Measurements from ENCODE around the gene MERTK.
A peak's percentile ranks its signal among the peaks of the same experiment; 100 is the strongest.
"Not testable (repeated sequence)": the region's sequence is repeated elsewhere in the genome, so short reads cannot be mapped to it uniquely, and the experiment has no call there.

MERTK gene

DNA sequence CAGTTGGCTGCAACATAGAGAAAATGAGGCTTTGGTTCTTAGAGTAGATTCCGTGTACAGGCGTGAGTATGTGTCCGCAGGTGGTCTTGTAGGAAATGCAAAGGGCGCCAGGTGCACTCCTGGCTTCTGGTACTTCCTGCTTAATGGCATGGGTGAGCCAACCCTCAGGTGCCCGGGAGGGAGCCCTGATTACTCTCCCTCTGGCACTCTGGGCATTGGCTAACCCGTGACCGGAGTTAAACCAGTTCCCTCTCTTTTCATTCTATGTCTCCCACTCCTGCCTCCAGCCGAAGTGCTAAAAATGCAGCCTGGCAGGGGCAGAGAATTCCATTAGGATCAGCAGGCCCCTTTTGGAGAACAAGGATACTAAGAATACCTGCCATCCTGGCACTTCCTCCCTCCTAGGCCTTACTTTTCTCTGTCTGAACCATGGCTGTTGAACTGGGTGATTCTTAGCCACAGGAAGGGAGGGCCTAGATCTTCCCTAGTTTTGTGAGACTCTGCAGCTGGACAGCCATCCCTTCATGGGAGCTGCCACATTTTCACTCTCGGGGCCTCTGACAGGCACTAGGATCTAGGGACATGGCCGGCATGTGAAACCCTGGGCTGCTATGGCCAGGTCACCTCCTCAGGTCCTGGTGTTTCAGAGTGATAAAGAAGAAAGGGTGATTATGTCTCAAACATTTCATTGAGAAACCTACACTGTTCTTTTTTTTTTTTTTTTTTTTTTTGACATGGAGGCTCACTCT lies 6.5 kb downstream of the MERTK start:
- TF ChIP-seq Cebpa-rat (IDR thresholded peaks at IDR 0.05): no peak
- Histone ChIP-seq H3K9ac (peak overlapping the region in 1 of 11 experiments; percentile 11; a peak in 1 of 22 replicates), H3K36me3 (peaks cover 0 to 51% (median 0%) of the 10 kb centered on the region in 11 experiments; a peak in 5 of 22 replicates)

DNA sequence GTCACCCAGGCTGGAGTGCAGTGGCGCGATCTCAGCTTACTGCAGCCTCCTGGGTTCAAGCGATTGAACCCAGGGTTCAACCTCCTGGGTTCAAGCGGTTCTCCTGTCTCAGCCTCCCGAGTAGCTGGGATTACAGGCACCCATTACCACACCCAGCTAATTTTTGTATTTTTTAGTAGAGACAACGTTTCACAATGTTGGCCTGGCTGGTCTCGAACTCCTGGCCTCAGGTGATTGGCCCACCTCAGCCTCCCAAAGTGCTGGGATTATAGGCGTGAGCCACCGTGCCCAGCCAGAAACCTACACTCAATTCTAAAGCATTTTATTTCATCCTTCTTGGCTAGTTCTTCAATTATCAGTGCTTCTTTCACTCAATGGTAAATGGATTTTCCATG lies 7.1 kb downstream of the MERTK start:
- Histone ChIP-seq H3K27ac (peak overlapping the region in 2 of 11 experiments; percentile 52 to 65; a peak in 4 of 22 replicates), H3K27me3 (peaks cover 0 to 34% (median 24%) of the 10 kb centered on the region in 11 experiments; a peak in 20 of 22 replicates), H3K4me3 (peak overlapping the region in 2 of 10 experiments; percentile 27 to 28; a peak in 2 of 20 replicates), H3K4me1 (peaks cover 33 to 98% (median 51%) of the 10 kb centered on the region in 10 experiments), H4K20me1 (peaks cover 0 to 99% (median 0%) of the 10 kb centered on the region in 11 experiments; a peak in 7 of 22 replicates), H3K4me2 (peak overlapping the region in 10 of 11 experiments; percentile 55 to 96 (median 75); a peak in 16 of 22 replicates), H3K9ac (peak overlapping the region in 2 of 11 experiments; percentile 58 to 70; a peak in 2 of 22 replicates), H3K36me3 (peaks cover 0 to 49% (median 0%) of the 10 kb centered on the region in 11 experiments; a peak in 5 of 22 replicates)
- not testable (repeated sequence) for H3K9me3 ChIP-seq (replicated peaks in 1 of 11)

More for the DNA sequence above, 6.5 kb downstream of the MERTK start:
- Histone ChIP-seq H3K27ac (peak overlapping the region in 1 of 11 experiments; percentile 52; a peak in 1 of 22 replicates), H3K4me2 (peak overlapping the region in 9 of 11 experiments; percentile 22 to 96 (median 77); a peak in 9 of 22 replicates), H3K9me3 (replicated peaks in 1 of 11) (no peaks in the 10 kb centered on the region), H3K4me1 (peaks cover 33 to 97% (median 51%) of the 10 kb centered on the region in 10 experiments), H3K4me3 (peak overlapping the region in 1 of 10 experiments; percentile 28; a peak in 1 of 20 replicates), H4K20me1 (peaks cover 0 to 99% (median 5%) of the 10 kb centered on the region in 11 experiments; a peak in 11 of 22 replicates), H3K27me3 (peaks cover 4 to 40% (median 30%) of the 10 kb centered on the region in 11 experiments; a peak in 21 of 22 replicates)

DNA sequence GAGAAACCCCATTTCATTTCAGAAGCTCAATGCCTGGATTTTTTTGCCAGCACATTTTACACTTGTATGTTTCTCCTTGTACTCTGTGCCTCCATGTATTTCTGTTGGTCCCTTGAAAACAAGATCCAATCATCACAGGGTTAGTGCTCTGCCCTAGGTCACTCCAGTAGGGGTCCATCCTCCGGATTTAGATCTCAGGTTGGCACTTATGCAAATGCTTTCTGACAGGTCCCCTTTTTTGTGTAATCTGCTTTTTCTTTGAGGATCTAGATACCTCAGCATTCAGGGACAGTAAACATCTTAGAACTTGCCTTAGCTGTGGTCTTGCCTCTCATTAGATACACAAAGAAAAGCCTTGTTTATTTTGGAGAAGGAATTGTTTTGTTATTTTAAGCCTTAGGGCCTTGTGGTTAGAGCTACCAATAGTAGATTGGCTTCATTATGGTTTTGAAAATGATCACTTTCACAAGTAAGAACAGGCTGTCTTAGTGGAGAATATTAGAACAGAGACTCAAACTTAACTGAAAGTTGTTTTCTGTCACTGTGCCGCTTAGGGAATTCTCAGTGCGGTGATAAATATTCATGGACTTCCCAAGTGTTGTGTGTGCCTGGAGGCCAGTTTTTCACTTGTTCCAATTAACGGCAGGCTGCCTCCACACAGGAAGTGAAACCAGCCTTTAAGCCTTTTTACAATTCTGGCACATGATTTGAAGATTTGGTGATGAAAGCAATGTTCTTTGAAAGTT lies 7.8 kb downstream of the MERTK start:
- Histone ChIP-seq H3K9me3 (replicated peaks in 1 of 11) (no peaks in the 10 kb centered on the region), H3K4me1 (peaks cover 33 to 99% (median 51%) of the 10 kb centered on the region in 10 experiments), H3K27ac (peak overlapping the region in 6 of 11 experiments; percentile 22 to 65 (median 40); a peak in 9 of 22 replicates), H3K36me3 (peaks cover 0 to 46% (median 0%) of the 10 kb centered on the region in 11 experiments; a peak in 5 of 22 replicates), H4K20me1 (peaks cover 0 to 99% (median 0%) of the 10 kb centered on the region in 11 experiments; a peak in 5 of 22 replicates), H3K27me3 (peaks cover 0 to 27% (median 17%) of the 10 kb centered on the region in 11 experiments; a peak in 18 of 22 replicates), H3K4me3 (peak overlapping the region in 3 of 10 experiments; percentile 16 to 28 (median 27); a peak in 5 of 20 replicates), H3K4me2 (peak overlapping the region; percentile 55 to 96 (median 77)), H3K9ac (peak overlapping the region in 4 of 11 experiments; percentile 1 to 70 (median 48); a peak in 7 of 22 replicates)
- no peak for TF ChIP-seq Cebpa-rat (IDR thresholded peaks at IDR 0.05)

DNA sequence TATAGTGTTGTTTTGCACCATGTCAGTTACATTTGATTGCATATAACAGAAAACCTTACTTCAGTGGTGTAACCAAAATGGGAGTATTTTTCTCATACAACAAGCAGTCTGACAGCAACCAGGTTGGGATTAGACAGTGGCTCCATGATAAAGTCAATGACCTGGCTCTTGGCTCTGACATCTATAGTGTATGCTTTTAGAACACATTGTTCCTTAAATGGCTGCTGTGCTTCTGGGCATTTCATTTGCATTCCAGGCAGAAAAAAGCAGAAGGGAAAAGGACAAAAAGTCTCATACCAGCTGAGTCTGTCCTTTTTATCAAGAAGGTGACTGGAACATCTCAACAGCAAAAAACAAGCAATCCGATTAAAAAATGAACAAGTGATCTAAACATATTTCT lies 10.2 kb downstream of the MERTK start:
- no peaks in the 10 kb centered on the region for H3K9me3 ChIP-seq (replicated peaks in 1 of 11)
- H3K27ac ChIP-seq: peak overlapping the region in 2 of 11 experiments; percentile 51 to 52; a peak in 1 of 22 replicates
- peaks cover 0 to 99% (median 0%) of the 10 kb centered on the region in 11 experiments; a peak in 5 of 22 replicates for H4K20me1 ChIP-seq
- peak overlapping the region; percentile 1 to 96 (median 73); a peak in 19 of 22 replicates for H3K4me2 ChIP-seq
- H3K4me1 ChIP-seq: peaks cover 33 to 85% (median 51%) of the 10 kb centered on the region in 10 experiments
- peaks cover 0 to 42% (median 0%) of the 10 kb centered on the region in 11 experiments; a peak in 6 of 22 replicates for H3K36me3 ChIP-seq
- no peak overlapping the region for H3K9ac ChIP-seq
- H3K27me3 ChIP-seq: peaks cover 0 to 5% (median 0%) of the 10 kb centered on the region in 11 experiments; a peak in 2 of 22 replicates
- no peak for TF ChIP-seq Cebpa-rat (IDR thresholded peaks at IDR 0.05)
- no peak overlapping the region for H3K4me3 ChIP-seq

DNA sequence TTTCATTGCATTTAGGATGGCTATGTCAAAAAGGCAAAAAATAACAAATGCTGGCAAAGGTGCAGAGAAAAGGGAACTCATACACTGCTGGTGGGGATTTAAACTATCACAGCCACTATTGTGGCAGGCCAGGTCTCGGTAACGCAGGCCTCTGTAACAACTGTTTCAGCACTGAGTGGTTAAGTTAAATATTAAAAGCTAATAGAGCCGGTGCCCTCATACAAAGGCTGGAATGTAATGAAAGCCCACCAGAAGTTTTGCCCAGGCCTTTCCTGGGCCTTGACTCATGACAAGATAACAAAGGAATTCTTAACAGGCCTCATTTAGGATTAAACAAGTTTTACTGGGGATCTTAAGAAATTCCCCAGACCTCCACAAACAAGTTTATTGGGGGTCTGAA lies 10.7 kb downstream of the MERTK start:
- Histone ChIP-seq H3K9ac (peak overlapping the region in 1 of 11 experiments; percentile 62; a peak in 1 of 22 replicates), H3K4me2 (peak overlapping the region in 9 of 11 experiments; percentile 63 to 96 (median 77); a peak in 13 of 22 replicates), H3K4me1 (peaks cover 33 to 80% (median 48%) of the 10 kb centered on the region in 10 experiments), H3K36me3 (peaks cover 0 to 41% (median 0%) of the 10 kb centered on the region in 11 experiments; a peak in 6 of 22 replicates), H3K27ac (peak overlapping the region in 2 of 11 experiments; percentile 51 to 52; a peak in 2 of 22 replicates), H4K20me1 (peaks cover 0 to 99% (median 0%) of the 10 kb centered on the region in 11 experiments; a peak in 5 of 22 replicates), H3K27me3 (no peaks in the 10 kb centered on the region), H3K4me3 (no peak overlapping the region), H3K9me3 (replicated peaks in 1 of 11) (no peaks in the 10 kb centered on the region)
- TF ChIP-seq Cebpa-rat (IDR thresholded peaks at IDR 0.05): no peak

DNA sequence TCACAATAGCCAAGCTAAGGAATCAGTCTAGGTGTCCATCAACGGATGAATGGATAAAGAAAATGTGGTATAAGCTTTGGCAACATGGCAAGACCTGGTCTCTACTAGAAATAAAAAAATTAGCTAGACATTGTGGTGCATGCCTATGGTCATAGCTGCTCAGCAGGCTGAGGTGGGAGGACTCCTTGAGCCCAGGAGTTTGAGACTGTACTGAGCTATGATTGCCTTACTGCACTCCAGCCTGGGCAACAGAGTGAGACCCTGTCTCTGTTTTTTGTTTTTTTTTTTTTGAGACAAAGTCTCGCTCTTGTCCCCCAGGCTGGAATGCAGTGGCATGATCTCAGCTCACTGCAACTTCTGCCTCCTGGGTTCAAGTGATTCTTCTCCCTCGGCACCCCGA lies 11.6 kb downstream of the MERTK start:
- Histone ChIP-seq H3K4me2 (peak overlapping the region in 3 of 11 experiments; percentile 90 to 96 (median 95); a peak in 5 of 22 replicates), H3K4me1 (peaks cover 30 to 71% (median 45%) of the 10 kb centered on the region in 10 experiments), H4K20me1 (peaks cover 0 to 98% (median 0%) of the 10 kb centered on the region in 11 experiments; a peak in 5 of 22 replicates), H3K36me3 (peaks cover 0 to 34% (median 0%) of the 10 kb centered on the region in 11 experiments; a peak in 5 of 22 replicates)
- not testable (repeated sequence) for H3K27ac ChIP-seq; H3K9ac ChIP-seq; H3K4me3 ChIP-seq; H3K27me3 ChIP-seq; H3K9me3 ChIP-seq (replicated peaks in 1 of 11)

DNA sequence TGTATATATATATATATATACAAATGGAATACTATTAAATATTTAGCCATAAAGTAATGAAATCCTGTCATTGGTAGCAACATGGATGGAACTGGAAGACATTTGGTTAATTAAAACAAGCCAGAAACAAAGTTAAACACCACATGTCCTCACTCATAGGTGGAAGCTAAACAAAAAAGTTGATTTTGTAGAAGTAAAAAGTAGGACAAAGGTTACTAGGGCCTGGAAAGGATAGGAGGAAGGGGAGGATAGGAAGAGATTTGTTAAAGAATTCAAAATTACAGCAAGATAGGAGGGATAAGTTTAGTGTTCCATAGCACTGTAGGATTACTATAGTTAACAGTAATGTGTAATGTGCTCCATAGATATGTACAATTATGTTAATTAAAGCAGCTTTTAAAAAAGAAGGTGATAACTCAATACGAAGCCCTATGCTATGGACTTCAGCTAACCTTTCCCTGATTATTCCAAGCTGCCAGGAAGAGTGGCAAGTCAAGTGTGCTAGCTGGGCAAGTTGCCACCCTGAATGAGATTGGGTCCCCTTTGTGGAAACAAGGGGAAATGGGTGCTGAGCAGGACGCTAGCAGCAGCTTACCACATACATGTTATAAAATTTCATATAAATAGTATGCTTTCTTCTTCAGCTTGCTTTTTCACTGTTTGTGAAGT lies 12.3 kb downstream of the MERTK start:
- Histone ChIP-seq H3K4me3 (no peak overlapping the region), H3K36me3 (peaks cover 0 to 41% (median 0%) of the 10 kb centered on the region in 11 experiments; a peak in 5 of 22 replicates), H3K4me1 (peaks cover 25 to 64% (median 39%) of the 10 kb centered on the region in 10 experiments), H3K9me3 (replicated peaks in 1 of 11) (no peaks in the 10 kb centered on the region), H3K27ac (no peak overlapping the region), H3K4me2 (peak overlapping the region in 3 of 11 experiments; percentile 25 to 96 (median 49); a peak in 6 of 22 replicates), H3K9ac (no peak overlapping the region), H3K27me3 (no peaks in the 10 kb centered on the region), H4K20me1 (peaks cover 0 to 98% (median 0%) of the 10 kb centered on the region in 11 experiments; a peak in 5 of 22 replicates)
- no peak for TF ChIP-seq Cebpa-rat (IDR thresholded peaks at IDR 0.05)

DNA sequence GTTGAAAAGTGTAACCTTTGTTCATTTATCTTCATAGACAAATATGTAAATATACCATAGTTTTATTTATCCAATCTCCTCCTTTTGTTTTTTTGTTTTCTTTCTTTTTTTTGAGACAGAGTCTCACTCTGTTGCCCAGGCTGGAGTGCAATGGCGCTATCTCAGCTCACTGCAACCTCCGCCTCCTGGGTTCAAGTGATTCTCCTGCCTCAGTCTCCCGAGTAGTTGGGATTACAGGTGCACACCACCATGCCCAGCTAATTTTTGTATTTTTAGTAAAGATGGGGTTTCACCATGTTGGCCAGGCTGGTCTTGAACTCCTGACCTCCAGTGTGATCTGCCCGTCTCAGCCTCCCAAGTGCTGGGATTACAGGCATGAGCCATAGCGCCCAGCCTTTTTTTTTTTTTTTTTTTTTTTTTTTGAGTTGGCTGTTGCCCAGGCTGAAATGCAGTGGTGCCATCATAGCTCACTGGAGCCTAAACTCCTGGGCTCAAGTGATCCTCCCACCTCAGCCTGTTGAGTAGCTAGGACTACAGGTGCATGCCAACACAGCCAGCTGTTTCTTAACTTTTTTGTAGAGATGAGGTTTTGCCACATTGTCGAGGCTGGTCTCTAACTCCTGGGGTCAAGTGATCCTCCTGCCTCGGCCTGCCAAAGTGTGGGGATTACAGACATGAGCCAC lies 13.0 kb downstream of the MERTK start:
- not testable (repeated sequence) for H3K9me3 ChIP-seq (replicated peaks in 1 of 11); H3K4me3 ChIP-seq; H3K27me3 ChIP-seq; H3K9ac ChIP-seq; H3K27ac ChIP-seq
- H3K36me3 ChIP-seq: peaks cover 0 to 48% (median 0%) of the 10 kb centered on the region in 11 experiments; a peak in 6 of 22 replicates
- peaks cover 0 to 99% (median 0%) of the 10 kb centered on the region in 11 experiments; a peak in 6 of 22 replicates for H4K20me1 ChIP-seq
- H3K4me2 ChIP-seq: peak overlapping the region in 3 of 11 experiments; percentile 25 to 96 (median 49); a peak in 4 of 22 replicates
- H3K4me1 ChIP-seq: peaks cover 18 to 61% (median 33%) of the 10 kb centered on the region in 10 experiments
